SU-DHL-6 (cell line): Measurements from ENCODE around the gene EIF2B5.
A peak's percentile ranks its signal among the peaks of the same experiment; 100 is the strongest.

Experiments used
- CTCF ChIP-seq: fragments of 200-600 bp; sonication (generic); IDR thresholded peaks from one replicate; pipeline ENCODE4 v1.5.1; 2017; ENCODE audit warnings: antibody characterized with exemption, mild to moderate bottlenecking, low read length, moderate library complexity; ENCODE audit not compliant: insufficient read depth, poor library complexity, severe bottlenecking
- EZH2phosphoT487 ChIP-seq: fragments of 200-600 bp; sonication (generic), shearing (Covaris generic); conservative IDR thresholded peaks from 2 replicates; pipeline ENCODE4 v1.6.1; 2018; ENCODE audit warnings: mild to moderate bottlenecking, antibody characterized with exemption, low read length, moderate library complexity, mixed read lengths

- TF ChIP-seq CTCF: peak; percentile 51
- no peak for TF ChIP-seq EZH2phosphoT487
These were observed 10.0 kb downstream of the EIF2B5 start for GRCh38 chr3:184145111-184145524.
